Mesothelial cell of epicardium (in vitro differentiated cells): ENCODE data around the gene LIN28B. TPM values are rescaled to one million over a fixed set of nuclear protein-coding genes. Genes with fewer than 3 reads are reported as not detected.
"Not testable (repeated sequence)": the region's sequence is repeated elsewhere in the genome, so short reads cannot be mapped to it uniquely, and the experiment has no call there.

Source experiments
- DNase-seq, 2 experiments: peaks; one replicate each; pipeline ENCODE4 v3.0.0; 2021; ENCODE audit warnings: low spot score in 2 of 2; ENCODE audit not compliant: unreplicated experiment in 2 of 2
- H3K27ac Mint-ChIP-seq: 2 replicates; pipeline ENCODE4 v1.8.0; 2021; ENCODE audit warnings: mixed read lengths
- H3K27me3 Mint-ChIP-seq: 2 replicates; pipeline ENCODE4 v1.8.0; 2021; ENCODE audit warnings: low read depth, mixed read lengths
- H3K36me3 Mint-ChIP-seq: 2 replicates; pipeline ENCODE4 v1.8.0; 2021; ENCODE audit warnings: mixed read lengths
- H3K4me1 Mint-ChIP-seq: 2 replicates; pipeline ENCODE4 v1.8.0; 2021; ENCODE audit warnings: mixed read lengths
- H3K4me3 Mint-ChIP-seq: 2 replicates; pipeline ENCODE4 v1.8.0; 2021; ENCODE audit warnings: mild to moderate bottlenecking, moderate library complexity, mixed read lengths
- H3K9me3 Mint-ChIP-seq: 2 replicates; pipeline ENCODE4 v1.8.0; 2021; ENCODE audit warnings: mixed read lengths
- total RNA-seq: library from RNA; stranded (reverse); gene quantifications from 3 replicates; pipeline ENCODE4 v1.2.1, GENCODE V29; 2021
- TF ChIP-seq, protein P1 (sequence below): fragments of 200-600 bp; sonication (generic); IDR thresholded peaks from one replicate; pipeline ENCODE4 v1.5.0; 2021; ENCODE audit warnings: antibody characterized with exemption; ENCODE audit not compliant: unreplicated experiment

The LIN28B gene
- total RNA-seq, 1 donor from 2014 or later, result 19.3 TPM

DNA sequence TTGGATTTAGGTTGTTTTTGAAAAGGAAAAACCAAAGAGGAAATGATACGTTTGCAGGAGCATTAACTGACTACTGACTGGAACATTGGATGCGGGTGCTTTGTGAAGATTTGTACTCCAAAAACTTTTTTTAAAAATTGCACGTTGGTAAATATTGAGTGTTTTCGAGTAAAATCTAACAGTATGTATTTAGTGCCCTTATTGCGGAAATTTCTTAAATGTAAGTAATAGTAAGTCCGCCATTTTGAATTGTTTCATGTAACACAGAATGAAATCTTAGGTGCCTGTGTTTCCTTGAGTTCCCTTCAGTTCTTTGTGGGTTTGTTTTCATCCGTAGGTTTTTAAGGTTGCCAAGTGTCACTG, 15.2 kb upstream of the LIN28B start:
- H3K9me3 Mint-ChIP-seq, result no peaks in the 10 kb centered on the region
- DNase-seq, result no peak
- H3K27me3 Mint-ChIP-seq, result peaks cover 7% of the 10 kb centered on the region
- peaks cover 8% of the 10 kb centered on the region for H3K4me1 Mint-ChIP-seq
- TF ChIP-seq, protein P1, sequence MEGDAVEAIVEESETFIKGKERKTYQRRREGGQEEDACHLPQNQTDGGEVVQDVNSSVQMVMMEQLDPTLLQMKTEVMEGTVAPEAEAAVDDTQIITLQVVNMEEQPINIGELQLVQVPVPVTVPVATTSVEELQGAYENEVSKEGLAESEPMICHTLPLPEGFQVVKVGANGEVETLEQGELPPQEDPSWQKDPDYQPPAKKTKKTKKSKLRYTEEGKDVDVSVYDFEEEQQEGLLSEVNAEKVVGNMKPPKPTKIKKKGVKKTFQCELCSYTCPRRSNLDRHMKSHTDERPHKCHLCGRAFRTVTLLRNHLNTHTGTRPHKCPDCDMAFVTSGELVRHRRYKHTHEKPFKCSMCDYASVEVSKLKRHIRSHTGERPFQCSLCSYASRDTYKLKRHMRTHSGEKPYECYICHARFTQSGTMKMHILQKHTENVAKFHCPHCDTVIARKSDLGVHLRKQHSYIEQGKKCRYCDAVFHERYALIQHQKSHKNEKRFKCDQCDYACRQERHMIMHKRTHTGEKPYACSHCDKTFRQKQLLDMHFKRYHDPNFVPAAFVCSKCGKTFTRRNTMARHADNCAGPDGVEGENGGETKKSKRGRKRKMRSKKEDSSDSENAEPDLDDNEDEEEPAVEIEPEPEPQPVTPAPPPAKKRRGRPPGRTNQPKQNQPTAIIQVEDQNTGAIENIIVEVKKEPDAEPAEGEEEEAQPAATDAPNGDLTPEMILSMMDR, result no peak
- no peaks in the 10 kb centered on the region for H3K36me3 Mint-ChIP-seq
- peak overlapping the region; percentile 93 for H3K27ac Mint-ChIP-seq
- H3K4me3 Mint-ChIP-seq, result peak overlapping the region; percentile 87

- Mint-ChIP-seq H3K27me3 (peaks cover 7% of the 10 kb centered on the region), H3K4me1 (peaks cover 8% of the 10 kb centered on the region), H3K9me3 (no peaks in the 10 kb centered on the region), H3K36me3 (no peaks in the 10 kb centered on the region), H3K27ac (no peak overlapping the region), H3K4me3 (no peak overlapping the region)
- TF ChIP-seq, protein P1, result no peak
- DNase-seq, result no peak
Observed at GRCh38 chr6:104943781-104944180, 13.1 kb upstream of the LIN28B start.

DNA sequence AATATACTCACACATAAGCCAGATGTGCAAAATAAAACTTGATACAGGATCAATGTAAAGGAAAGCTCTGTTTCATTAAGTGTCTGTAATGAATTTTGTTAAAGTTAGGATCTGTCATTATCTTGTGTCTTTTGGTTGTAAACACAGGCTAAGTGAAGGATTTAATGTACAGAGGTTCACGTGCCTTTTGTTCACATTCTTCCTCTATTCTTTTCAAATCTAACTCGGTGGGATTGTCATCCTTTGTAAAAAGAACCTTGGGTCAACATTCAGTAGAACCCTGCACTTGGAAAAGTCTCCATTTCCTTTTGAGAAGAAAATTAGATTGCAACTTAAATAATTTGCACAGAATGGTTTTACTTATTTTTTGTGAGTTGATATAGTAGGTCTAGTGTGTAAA, 7.7 kb upstream of the LIN28B start:
- Mint-ChIP-seq H3K27ac (no peak overlapping the region), H3K4me3 (no peak overlapping the region), H3K9me3 (no peaks in the 10 kb centered on the region), H3K27me3 (peaks cover 18% of the 10 kb centered on the region), H3K4me1 (peaks cover 16% of the 10 kb centered on the region), H3K36me3 (no peaks in the 10 kb centered on the region)
- DNase-seq, result no peak
- TF ChIP-seq, protein P1, result no peak

DNA sequence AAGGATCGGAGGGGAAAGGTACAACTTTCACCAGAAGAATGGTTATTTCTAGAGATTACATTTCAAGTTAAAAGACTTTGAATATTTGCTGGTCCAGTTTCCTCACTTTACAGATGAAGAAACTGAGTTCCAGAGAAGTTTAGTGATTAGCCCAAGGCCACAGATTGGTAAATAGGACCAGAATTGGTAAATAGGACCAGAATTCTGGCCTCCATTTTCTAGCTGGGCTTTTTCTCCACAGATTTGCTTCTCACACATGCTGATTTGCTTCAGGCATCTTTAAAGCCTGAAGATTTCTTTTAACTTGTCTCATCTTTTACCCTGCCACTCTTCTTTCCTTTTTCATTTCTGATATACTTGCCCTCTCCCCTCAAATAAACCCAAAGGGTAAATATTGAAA, 5.2 kb upstream of the LIN28B start:
- no peaks in the 10 kb centered on the region for H3K36me3 Mint-ChIP-seq
- H3K27ac Mint-ChIP-seq, result no peak overlapping the region
- H3K4me3 Mint-ChIP-seq, result no peak overlapping the region
- TF ChIP-seq, protein P1, result no peak
- no peak for DNase-seq
- peaks cover 34% of the 10 kb centered on the region for H3K4me1 Mint-ChIP-seq
- H3K27me3 Mint-ChIP-seq, result peaks cover 21% of the 10 kb centered on the region
- no peaks in the 10 kb centered on the region for H3K9me3 Mint-ChIP-seq

GRCh38 chr6:104952911-104953399, 4.0 kb upstream of the LIN28B start:
- no peaks in the 10 kb centered on the region for H3K36me3 Mint-ChIP-seq
- H3K4me1 Mint-ChIP-seq, result peaks cover 35% of the 10 kb centered on the region
- no peak for DNase-seq
- peak overlapping the region; percentile 89 for H3K27ac Mint-ChIP-seq
- H3K9me3 Mint-ChIP-seq, result no peaks in the 10 kb centered on the region
- peak overlapping the region; percentile 76 for H3K4me3 Mint-ChIP-seq
- TF ChIP-seq, protein P1, result no peak
- H3K27me3 Mint-ChIP-seq, result peaks cover 21% of the 10 kb centered on the region

DNA sequence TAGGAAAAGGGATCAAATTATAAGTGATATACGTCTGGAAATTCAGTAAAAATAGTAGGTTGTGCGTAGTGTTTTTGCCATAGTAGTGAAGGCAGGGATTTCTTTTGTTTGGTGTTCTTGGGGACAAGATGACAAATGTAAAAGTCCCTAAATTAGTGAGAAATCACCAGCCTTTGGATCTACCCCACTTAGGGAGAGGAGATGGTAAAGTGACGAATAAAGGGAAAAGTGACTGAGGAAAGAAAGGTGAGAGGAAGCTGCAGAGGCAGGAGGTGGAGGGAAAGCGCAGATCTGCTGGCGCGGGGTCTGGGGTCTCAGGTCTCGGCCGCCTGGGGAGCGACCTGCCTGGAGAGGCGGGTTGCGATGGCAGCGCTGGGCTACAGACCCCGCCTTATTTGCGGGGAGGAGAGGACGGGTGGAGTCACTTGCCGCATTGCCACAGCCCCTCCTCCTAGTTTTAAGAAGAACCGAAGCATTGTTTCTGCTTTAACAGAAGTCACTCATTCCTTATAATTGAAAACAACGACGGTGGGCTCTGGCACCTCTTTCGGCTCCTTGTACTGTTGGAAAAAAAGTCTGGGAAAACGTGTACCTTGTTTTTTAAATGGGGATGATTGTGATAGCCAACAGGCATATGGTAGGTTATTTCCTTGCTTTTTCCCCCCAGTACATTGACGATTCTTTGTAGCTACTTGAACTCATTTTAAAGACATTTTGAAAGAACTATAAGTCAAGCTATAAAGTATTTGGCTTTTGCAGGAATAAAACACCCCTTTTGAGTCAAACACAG, 3.3 kb upstream of the LIN28B start:
- peaks cover 35% of the 10 kb centered on the region for H3K4me1 Mint-ChIP-seq
- peak in 1 of 2 experiments; percentile 56 for DNase-seq
- peaks cover 21% of the 10 kb centered on the region for H3K27me3 Mint-ChIP-seq
- peak overlapping the region; percentile 89 for H3K27ac Mint-ChIP-seq
- not testable (repeated sequence) for H3K9me3 Mint-ChIP-seq, H3K36me3 Mint-ChIP-seq
- H3K4me3 Mint-ChIP-seq, result peak overlapping the region; percentile 76
